RWPE1 (cell line): ENCODE measurements around the gene TMEM238.

Experiments
- CTCF ChIA-PET: fragments of 350-600 bp; sonication (Branson Sonifier 250); formaldehyde crosslinking; extraction: SDS; loops from one replicate; lab custom pipeline; 2021; lab: Yijun Ruan, JAX
- POLR2A ChIA-PET: fragments of 400-600 bp; formaldehyde crosslinking; extraction: SDS; loops from one replicate; lab custom pipeline; 2020; ENCODE audit warnings: antibody characterized with exemption; ENCODE audit not compliant: low non-redundant PET; lab: Yijun Ruan, JAX
- DNase-seq: peaks from one replicate; pipeline ENCODE4 v3.0.0; 2012; ENCODE audit warnings: low spot score
- H3K27ac ChIP-seq: fragments of 450-650 bp; 2 replicates; pipeline ENCODE4 v1.5.1; 2017
- TF ChIP-seq, protein P1 (sequence below): fragments of 450-650 bp; conservative IDR thresholded peaks from 2 replicates; pipeline ENCODE4 v1.5.1; 2017; ENCODE audit warnings: low read depth, mild to moderate bottlenecking

Gene TMEM238

DNA sequence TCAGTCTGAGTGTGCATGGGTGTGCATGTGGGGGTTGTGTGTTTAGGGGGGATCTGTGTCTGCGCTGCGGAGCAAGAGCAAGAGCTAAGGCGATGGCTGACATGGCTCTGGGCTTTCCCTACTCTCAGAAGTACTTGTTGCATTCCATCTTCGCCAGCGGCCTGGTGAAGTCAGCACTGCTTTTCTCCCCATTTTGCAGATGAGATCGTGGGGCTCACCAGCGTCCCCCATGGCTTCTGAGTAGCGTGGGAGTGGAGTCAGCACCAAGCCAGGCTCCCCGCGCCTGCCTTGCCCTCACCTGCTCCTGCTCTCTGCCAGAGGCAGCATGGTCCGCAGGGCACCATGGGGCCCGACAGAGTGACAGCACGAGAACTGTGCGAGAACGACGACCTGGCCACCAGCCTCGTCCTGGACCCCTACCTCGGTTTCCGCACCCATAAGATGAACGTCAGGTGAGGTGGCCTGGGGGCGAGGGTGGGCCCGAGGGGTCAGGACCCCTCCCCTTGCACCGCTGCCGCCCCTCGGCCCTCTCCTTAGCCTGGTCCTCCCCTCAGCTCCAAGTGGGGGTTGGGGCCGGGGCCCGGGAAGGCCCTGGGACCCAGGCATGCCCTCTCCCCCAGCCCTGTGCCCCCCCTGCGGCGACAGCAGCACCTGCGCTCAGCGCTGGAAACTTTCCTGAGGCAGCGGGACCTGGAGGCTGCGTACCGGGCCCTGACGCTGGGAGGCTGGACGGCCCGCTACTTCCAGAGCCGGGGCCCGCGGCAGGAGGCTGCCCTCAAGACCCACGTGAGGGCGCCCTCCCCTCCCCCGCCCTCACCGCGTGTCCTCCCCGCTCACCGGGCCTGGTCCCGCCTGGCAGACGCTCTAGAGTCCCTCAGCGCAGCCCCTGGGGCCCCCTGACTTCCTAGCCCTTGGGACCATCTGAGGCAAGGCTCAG lies 42.2 kb downstream of the TMEM238 start:
- H3K27ac ChIP-seq: peak overlapping the region; percentile 97
- DNase-seq: no peak
- TF ChIP-seq, protein P1, sequence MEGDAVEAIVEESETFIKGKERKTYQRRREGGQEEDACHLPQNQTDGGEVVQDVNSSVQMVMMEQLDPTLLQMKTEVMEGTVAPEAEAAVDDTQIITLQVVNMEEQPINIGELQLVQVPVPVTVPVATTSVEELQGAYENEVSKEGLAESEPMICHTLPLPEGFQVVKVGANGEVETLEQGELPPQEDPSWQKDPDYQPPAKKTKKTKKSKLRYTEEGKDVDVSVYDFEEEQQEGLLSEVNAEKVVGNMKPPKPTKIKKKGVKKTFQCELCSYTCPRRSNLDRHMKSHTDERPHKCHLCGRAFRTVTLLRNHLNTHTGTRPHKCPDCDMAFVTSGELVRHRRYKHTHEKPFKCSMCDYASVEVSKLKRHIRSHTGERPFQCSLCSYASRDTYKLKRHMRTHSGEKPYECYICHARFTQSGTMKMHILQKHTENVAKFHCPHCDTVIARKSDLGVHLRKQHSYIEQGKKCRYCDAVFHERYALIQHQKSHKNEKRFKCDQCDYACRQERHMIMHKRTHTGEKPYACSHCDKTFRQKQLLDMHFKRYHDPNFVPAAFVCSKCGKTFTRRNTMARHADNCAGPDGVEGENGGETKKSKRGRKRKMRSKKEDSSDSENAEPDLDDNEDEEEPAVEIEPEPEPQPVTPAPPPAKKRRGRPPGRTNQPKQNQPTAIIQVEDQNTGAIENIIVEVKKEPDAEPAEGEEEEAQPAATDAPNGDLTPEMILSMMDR: no peak
- CTCF ChIA-PET: interaction anchor here (0.7 kb wide), 1 partner anchor 19 kb away, joined by 3 read pairs; no protein-coding TSS in a partner anchor
- POLR2A ChIA-PET: no interaction called here

DNA sequence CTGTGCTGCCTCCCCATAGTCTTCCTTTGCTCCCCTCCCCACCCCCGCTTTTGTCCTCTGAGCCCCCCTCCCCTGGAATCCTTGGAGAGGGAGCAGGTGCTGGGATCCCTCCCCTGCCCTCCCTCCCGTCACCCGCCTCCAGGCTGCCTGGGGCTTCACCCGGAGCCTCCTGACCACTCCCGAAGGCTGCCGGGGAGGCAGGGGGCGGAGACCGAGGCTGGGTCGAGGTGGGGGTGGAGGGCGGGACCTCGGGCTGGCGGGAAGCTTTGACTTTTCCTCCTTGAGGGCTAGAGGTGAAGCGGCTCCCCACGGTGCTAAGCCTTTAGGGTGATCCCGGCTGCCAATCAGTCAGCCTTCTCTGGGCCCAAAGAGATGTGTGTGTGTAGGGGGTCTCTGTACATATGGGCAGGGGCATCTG lies 42.9 kb downstream of the TMEM238 start:
- peak; percentile 84 for DNase-seq
- peak overlapping the region; percentile 97 for H3K27ac ChIP-seq
- ChIA-PET CTCF (interaction anchor here (0.6 to 0.7 kb wide), 2 partner anchors 19 to 132 kb away, joined by 3 read pairs; partner anchors contain the start of gene PTPRH), POLR2A (no interaction called here)
- TF ChIP-seq, protein P1: no peak

- ChIA-PET POLR2A (no interaction called here), CTCF (interaction anchor here (0.6 kb wide), 1 partner anchor 132 kb away, joined by 3 read pairs; the partner anchor contains the start of gene PTPRH)
- DNase-seq: no peak
- H3K27ac ChIP-seq: peak overlapping the region; percentile 97
- TF ChIP-seq, protein P1: no peak
Measured at GRCh38 chr19:55340784-55341147, 43.3 kb downstream of the TMEM238 start.

- ChIA-PET CTCF (interaction anchor here (0.5 to 1.4 kb wide), 5 partner anchors 23 to 131 kb away, joined by 3 to 4 read pairs (median 3); partner anchors contain the start of genes PTPRH and TMEM238), POLR2A (interaction anchor here (0.5 to 0.9 kb wide), 4 partner anchors 19 to 45 kb away, joined by 3 to 6 read pairs (median 4); partner anchors contain the start of gene TMEM238)
- TF ChIP-seq, protein P1: no peak
- H3K27ac ChIP-seq: peak overlapping the region; percentile 97
- DNase-seq: no peak
Measured at GRCh38 chr19:55339889-55340783, 44.0 kb downstream of the TMEM238 start.

GRCh38 chr19:55339105-55339888 lies 44.8 kb downstream of the TMEM238 start, which contains the start of gene KMT5C:
TSS of gene KMT5C (plus strand) at chr19:55339876. CDS start at chr19:55341937, 2,061 bp downstream.
- ChIA-PET POLR2A (interaction anchor here (0.5 to 1.0 kb wide), 10 partner anchors 16 to 233 kb away, joined by 3 to 8 read pairs (median 4); partner anchors contain the start of gene TMEM238), CTCF (interaction anchor here (0.5 to 1.4 kb wide), 5 partner anchors 22 to 193 kb away, joined by 3 to 4 read pairs (median 3); partner anchors contain the start of gene TMEM238)
- TF ChIP-seq, protein P1: no peak
- peak; percentile 100 for DNase-seq
- H3K27ac ChIP-seq: peak within 1 kb of the TSS; percentile 97
